HCT116 (cell line): ENCODE data around the gene SOD3. TPM values are rescaled to one million over a fixed set of nuclear protein-coding genes. Genes with fewer than 3 reads are reported as not detected.

Experiments used
- ATAC-seq: fragments of 200-7000 bp; cut with Tn5 transposase; 2 replicates; pipeline ENCODE4 v1.9.1; 2020; ENCODE audit warnings: mild to moderate bottlenecking, moderate library complexity
- BruUV-seq: library from RNA; stranded (reverse); fragments of 400-500 nt; replicated peaks from 2 replicates; lab custom pipeline; 2021; lab: Mats Ljungman, UMichigan
- CTCF ChIA-PET: fragments of 300-600 bp; sonication (Branson Sonifier 250); formaldehyde crosslinking; loops from one replicate; lab custom pipeline; 2021; ENCODE audit warnings: antibody characterized with exemption; lab: Charles Lee
- POLR2A ChIA-PET: fragments of 300-600, 350-600 bp; sonication (Branson Sonifier 250); formaldehyde crosslinking; loops from one replicate; lab custom pipeline; 2021; ENCODE audit warnings: antibody characterized with exemption; lab: Charles Lee
- RAD21 ChIA-PET, 2 experiments: fragments of 300-600 bp; sonication (Branson Sonifier 250); formaldehyde crosslinking; loops; one replicate each; lab custom pipeline; 2023; ENCODE audit warnings: low total read pairs in 2 of 2; ENCODE audit not compliant: uncharacterized antibody in 2 of 2, unreplicated experiment in 2 of 2, low non-redundant PET in 1 of 2; lab: Charles Lee
- DNase-seq: peaks from one replicate; pipeline ENCODE4 v3.0.0-alpha.2; 2010; ENCODE audit warnings: low read depth, low spot score
- H2AFZ ChIP-seq: fragments of 200-600 bp; shearing (Covaris generic), sonication (generic); 2 replicates; pipeline ENCODE4 v1.6.1; 2017; ENCODE audit warnings: low read depth, mixed run types, mixed read lengths, antibody characterized with exemption, low read length; ENCODE audit not compliant: poor library complexity, severe bottlenecking
- H3K27ac ChIP-seq: 2 replicates; pipeline ENCODE4 v1.5.1; 2012; ENCODE audit warnings: low read depth, low read length
- H3K27me3 ChIP-seq: fragments of 200-600 bp; sonication (generic); 2 replicates; pipeline ENCODE4 v1.6.1; 2016; ENCODE audit warnings: mixed run types, low read length, mixed read lengths; ENCODE audit not compliant: insufficient read depth
- H3K36me3 ChIP-seq, 2 experiments: fragments of 200-500 bp in 1 of 2; fragments of 200-600 bp in 1 of 2; sonication (Bioruptor generic) in 1 of 2; sonication (generic) in 1 of 2; 2 replicates each; pipeline versions ENCODE4 v1.5.1 to v1.6.1; 2014 to 2016; ENCODE audit warnings: low read length in 2 of 2, inconsistent platforms in 1 of 2, mixed read lengths in 1 of 2, mixed run types in 1 of 2; ENCODE audit not compliant: insufficient read depth in 2 of 2, control insufficient read depth in 1 of 2
- H3K4me1 ChIP-seq, 2 experiments: fragments of 200-600 bp in 1 of 2; sonication (generic) in 1 of 2; 2 replicates each; pipeline versions ENCODE4 v1.5.1 to v1.6.1; 2012 to 2017; ENCODE audit warnings: low read length in 2 of 2, inconsistent platforms in 1 of 2, mild to moderate bottlenecking in 1 of 2, mixed read lengths in 1 of 2, mixed run types in 1 of 2, moderate library complexity in 1 of 2; ENCODE audit not compliant: insufficient read depth in 2 of 2, control insufficient read depth in 1 of 2
- H3K4me2 ChIP-seq: fragments of 200-600 bp; sonication (generic); 2 replicates; pipeline ENCODE4 v1.6.1; 2017; ENCODE audit warnings: mixed run types, low read length, mixed read lengths
- H3K4me3 ChIP-seq, 2 experiments: fragments of 200-600 bp in 1 of 2; sonication (generic) in 1 of 2; replicated peaks in 1 of 2; 2 replicates each; pipeline ENCODE4 v1.5.1; 2011 to 2016; ENCODE audit warnings: low read length in 2 of 2, control low read depth in 1 of 2, low read depth in 1 of 2, mild to moderate bottlenecking in 1 of 2, mixed read lengths in 1 of 2, mixed run types in 1 of 2
- H3K79me2 ChIP-seq: fragments of 200-600 bp; sonication (generic); 2 replicates; pipeline ENCODE4 v1.6.1; 2017; ENCODE audit warnings: mild to moderate bottlenecking, mixed run types, low read length, moderate library complexity, mixed read lengths; ENCODE audit not compliant: insufficient read depth
- H3K9ac ChIP-seq: fragments of 200-600 bp; sonication (generic); 2 replicates; pipeline ENCODE4 v1.6.1; 2016; ENCODE audit warnings: low read length, mixed read lengths
- H3K9me2 ChIP-seq: fragments of 200-600 bp; sonication (generic), shearing (Covaris generic); 2 replicates; pipeline ENCODE4 v1.6.1; 2017; ENCODE audit warnings: mixed run types, mild to moderate bottlenecking, moderate library complexity; ENCODE audit not compliant: insufficient read depth
- H3K9me3 ChIP-seq, 2 experiments: fragments of 200-500 bp in 1 of 2; fragments of 200-600 bp in 1 of 2; sonication (Bioruptor generic) in 1 of 2; sonication (generic) in 1 of 2; 2 replicates each; pipeline ENCODE4 v1.6.1; 2014 to 2017; ENCODE audit warnings: low read length in 2 of 2, mixed read lengths in 2 of 2, inconsistent platforms in 1 of 2, low read depth in 1 of 2, mild to moderate bottlenecking in 1 of 2, mixed run types in 1 of 2, moderate library complexity in 1 of 2; ENCODE audit not compliant: control insufficient read depth in 1 of 2, insufficient read depth in 1 of 2
- H4K20me1 ChIP-seq: fragments of 200-600 bp; sonication (generic), shearing (Covaris generic); 2 replicates; pipeline ENCODE4 v1.6.1; 2017; ENCODE audit warnings: mixed run types, mild to moderate bottlenecking, moderate library complexity; ENCODE audit not compliant: insufficient read depth
- CEBPB ChIP-seq: IDR thresholded peaks from 2 replicates; pipeline ENCODE4 v1.6.1; 2012; ENCODE audit warnings: low read depth
- ELF1 ChIP-seq: IDR thresholded peaks from 2 replicates; pipeline ENCODE4 v1.6.1; 2012; ENCODE audit warnings: low read depth, borderline replicate concordance
- FOSL1 ChIP-seq: IDR thresholded peaks from 2 replicates; pipeline ENCODE4 v1.6.1; 2012; ENCODE audit warnings: low read depth
- POLR2AphosphoS5 ChIP-seq: IDR thresholded peaks from 2 replicates; pipeline ENCODE4 v1.6.1; 2011; ENCODE audit warnings: mild to moderate bottlenecking, low read depth, low read length, moderate library complexity
- RAD21 ChIP-seq: IDR thresholded peaks from 2 replicates; pipeline ENCODE4 v1.6.1; 2012; ENCODE audit warnings: low read depth, mild to moderate bottlenecking
- REST ChIP-seq: IDR thresholded peaks from 2 replicates; pipeline ENCODE4 v1.6.1; 2012; ENCODE audit warnings: low read depth
- SIN3A ChIP-seq: IDR thresholded peaks from 2 replicates; pipeline ENCODE4 v1.6.1; 2012; ENCODE audit warnings: low read depth
- intact Hi-C: fragments of 100-400 bp; cut with micrococcal nuclease; formaldehyde crosslinking; loops from 2 replicates; pipeline ENCODE4 v1.10.0; 2022
- total RNA-seq: library from RNA; stranded (reverse); gene quantifications from one replicate; pipeline ENCODE4 v1.2.1, GENCODE V29; 2021; ENCODE audit not compliant: unreplicated experiment
- TF ChIP-seq, protein P1 (sequence below): IDR thresholded peaks from 2 replicates; pipeline ENCODE4 v1.6.1; 2011; ENCODE audit warnings: mild to moderate bottlenecking, low read length, moderate library complexity; ENCODE audit not compliant: insufficient replicate concordance; ENCODE audit errors: extremely low read depth
- TF ChIP-seq, protein P2 (sequence below), 3 experiments: fragments of 200-600 bp in 1 of 3; sonication (generic) in 1 of 3; IDR thresholded peaks in 2 of 3; conservative IDR thresholded peaks in 1 of 3; 2 replicates each; pipeline ENCODE4 v1.5.1; 2012 to 2017; ENCODE audit warnings: low read depth in 2 of 3, low read length in 2 of 3, antibody characterized with exemption in 1 of 3, borderline replicate concordance in 1 of 3, control low read depth in 1 of 3, mild to moderate bottlenecking in 1 of 3, mixed read lengths in 1 of 3, mixed run types in 1 of 3, moderate library complexity in 1 of 3; ENCODE audit not compliant: insufficient read depth in 1 of 3

The SOD3 gene
- total RNA-seq, 1 experiment from 2014 or later: 0.25 TPM

GRCh38 chr4:24820541-24820940, 25.2 kb downstream of the SOD3 start:
- no peaks in the 10 kb centered on the region for H3K27me3 ChIP-seq
- H3K9me2 ChIP-seq: no peaks in the 10 kb centered on the region
- H2AFZ ChIP-seq: no peak overlapping the region
- H3K36me3 ChIP-seq: no peaks in the 10 kb centered on the region
- DNase-seq (no peak), ATAC-seq (no peak)
- BruUV-seq: no TSS peak
- RAD21 ChIA-PET: no interaction called here
- H3K79me2 ChIP-seq: no peaks in the 10 kb centered on the region
- no peak for TF ChIP-seq ELF1
- no peak for TF ChIP-seq SIN3A
- H3K27ac ChIP-seq: no peak overlapping the region
- POLR2A ChIA-PET: no interaction called here
- H3K4me2 ChIP-seq: no peak overlapping the region
- H3K9me3 ChIP-seq: no peaks in the 10 kb centered on the region
- intact Hi-C loops: no loop called here
- no peak overlapping the region for H3K4me3 ChIP-seq
- no peaks in the 10 kb centered on the region for H3K4me1 ChIP-seq
- H4K20me1 ChIP-seq: no peaks in the 10 kb centered on the region
- CTCF ChIA-PET: no interaction called here
- no peak overlapping the region for H3K9ac ChIP-seq

DNA sequence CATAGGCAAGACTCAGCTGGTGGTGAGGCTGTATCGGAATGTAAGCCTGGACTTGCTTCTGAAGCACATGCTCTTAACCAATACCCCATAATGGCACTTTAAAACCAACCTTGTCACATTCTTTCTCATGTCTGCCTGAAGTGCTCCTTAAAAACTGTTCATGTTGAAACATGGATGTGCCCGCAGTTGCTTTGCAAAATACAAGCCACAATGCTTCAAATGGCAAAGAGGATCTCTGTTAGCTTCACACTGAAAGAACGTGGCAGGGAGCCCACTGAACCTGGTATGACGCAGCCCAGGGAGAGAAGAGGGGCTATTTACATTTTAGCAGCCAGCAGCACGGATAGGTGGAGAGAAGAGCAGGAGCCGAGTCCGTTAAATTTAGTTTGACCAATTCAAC, 29.3 kb downstream of the SOD3 start:
- no peaks in the 10 kb centered on the region for H3K9me2 ChIP-seq
- no peak overlapping the region for H3K27ac ChIP-seq
- H3K4me3 ChIP-seq: no peak overlapping the region
- H4K20me1 ChIP-seq: no peaks in the 10 kb centered on the region
- H2AFZ ChIP-seq: no peak overlapping the region
- TF ChIP-seq RAD21 (no peak), POLR2AphosphoS5 (no peak), CEBPB (no peak), REST (no peak), SIN3A (no peak), FOSL1 (no peak)
- TF ChIP-seq, protein P1, sequence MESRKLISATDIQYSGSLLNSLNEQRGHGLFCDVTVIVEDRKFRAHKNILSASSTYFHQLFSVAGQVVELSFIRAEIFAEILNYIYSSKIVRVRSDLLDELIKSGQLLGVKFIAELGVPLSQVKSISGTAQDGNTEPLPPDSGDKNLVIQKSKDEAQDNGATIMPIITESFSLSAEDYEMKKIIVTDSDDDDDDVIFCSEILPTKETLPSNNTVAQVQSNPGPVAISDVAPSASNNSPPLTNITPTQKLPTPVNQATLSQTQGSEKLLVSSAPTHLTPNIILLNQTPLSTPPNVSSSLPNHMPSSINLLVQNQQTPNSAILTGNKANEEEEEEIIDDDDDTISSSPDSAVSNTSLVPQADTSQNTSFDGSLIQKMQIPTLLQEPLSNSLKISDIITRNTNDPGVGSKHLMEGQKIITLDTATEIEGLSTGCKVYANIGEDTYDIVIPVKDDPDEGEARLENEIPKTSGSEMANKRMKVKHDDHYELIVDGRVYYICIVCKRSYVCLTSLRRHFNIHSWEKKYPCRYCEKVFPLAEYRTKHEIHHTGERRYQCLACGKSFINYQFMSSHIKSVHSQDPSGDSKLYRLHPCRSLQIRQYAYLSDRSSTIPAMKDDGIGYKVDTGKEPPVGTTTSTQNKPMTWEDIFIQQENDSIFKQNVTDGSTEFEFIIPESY: no peak
- TF ChIP-seq, protein P2, sequence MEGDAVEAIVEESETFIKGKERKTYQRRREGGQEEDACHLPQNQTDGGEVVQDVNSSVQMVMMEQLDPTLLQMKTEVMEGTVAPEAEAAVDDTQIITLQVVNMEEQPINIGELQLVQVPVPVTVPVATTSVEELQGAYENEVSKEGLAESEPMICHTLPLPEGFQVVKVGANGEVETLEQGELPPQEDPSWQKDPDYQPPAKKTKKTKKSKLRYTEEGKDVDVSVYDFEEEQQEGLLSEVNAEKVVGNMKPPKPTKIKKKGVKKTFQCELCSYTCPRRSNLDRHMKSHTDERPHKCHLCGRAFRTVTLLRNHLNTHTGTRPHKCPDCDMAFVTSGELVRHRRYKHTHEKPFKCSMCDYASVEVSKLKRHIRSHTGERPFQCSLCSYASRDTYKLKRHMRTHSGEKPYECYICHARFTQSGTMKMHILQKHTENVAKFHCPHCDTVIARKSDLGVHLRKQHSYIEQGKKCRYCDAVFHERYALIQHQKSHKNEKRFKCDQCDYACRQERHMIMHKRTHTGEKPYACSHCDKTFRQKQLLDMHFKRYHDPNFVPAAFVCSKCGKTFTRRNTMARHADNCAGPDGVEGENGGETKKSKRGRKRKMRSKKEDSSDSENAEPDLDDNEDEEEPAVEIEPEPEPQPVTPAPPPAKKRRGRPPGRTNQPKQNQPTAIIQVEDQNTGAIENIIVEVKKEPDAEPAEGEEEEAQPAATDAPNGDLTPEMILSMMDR (IDR thresholded peaks at IDR 0.05 in 2 of 3, conservative IDR thresholded peaks at IDR 0.05 in 1 of 3; ENCODE audit: borderline replicate concordance in 1 of 3, insufficient read depth in 1 of 3, low read depth in 2 of 3, low read length in 2 of 3): no peak
- H3K27me3 ChIP-seq: no peaks in the 10 kb centered on the region
- no peaks in the 10 kb centered on the region for H3K79me2 ChIP-seq
- no peak overlapping the region for H3K9ac ChIP-seq
- POLR2A ChIA-PET: no interaction called here
- H3K36me3 ChIP-seq: no peaks in the 10 kb centered on the region
- no TSS peak for BruUV-seq
- ATAC-seq (no peak), DNase-seq (no peak)
- RAD21 ChIA-PET: no interaction called here
- no peaks in the 10 kb centered on the region for H3K4me1 ChIP-seq
- CTCF ChIA-PET: no interaction called here
- H3K9me3 ChIP-seq: no peaks in the 10 kb centered on the region
- no peak overlapping the region for H3K4me2 ChIP-seq
- intact Hi-C loops: no loop called here
